Endothelial cell of umbilical vein (primary cell): ENCODE results near the gene CIAPIN1. TPM values are rescaled to one million over a fixed set of nuclear protein-coding genes. Genes with fewer than 3 reads are reported as not detected.

Source experiments
- BruUV-seq: library from RNA; stranded (reverse); fragments of 400-500 nt; replicated peaks from 2 replicates; lab custom pipeline; 2021; lab: Mats Ljungman, UMichigan
- CTCF ChIA-PET: fragments of 300-600, 350-600 bp; sonication (Branson Sonifier 250); formaldehyde crosslinking; loops from one replicate; lab custom pipeline; 2021; ENCODE audit warnings: antibody characterized with exemption, inconsistent platforms; lab: Charles Lee
- POLR2A ChIA-PET: fragments of 300-600, 350-600 bp; sonication (Branson Sonifier 250); formaldehyde crosslinking; loops from one replicate; lab custom pipeline; 2021; ENCODE audit warnings: antibody characterized with exemption, inconsistent platforms; lab: Charles Lee
- DNase-seq: peaks from one replicate; pipeline ENCODE4 v3.0.0-alpha.2; 2011; ENCODE audit warnings: low read depth, low spot score
- FAIRE-seq: peaks from 2 replicates; lab custom pipeline; 2011; peaks lifted over from hg19 to GRCh38; lab: Jason Lieb, UNC
- H2AFZ ChIP-seq: 2 replicates; pipeline ENCODE4 v1.6.0; 2012; ENCODE audit warnings: low read depth, low read length, control low read depth, inconsistent platforms
- H3K27ac ChIP-seq: 2 replicates; pipeline ENCODE4 v1.5.1; 2011; ENCODE audit warnings: low read depth, mild to moderate bottlenecking, control low read depth, low read length, moderate library complexity; ENCODE audit not compliant: insufficient read depth
- H3K27me3 ChIP-seq, 2 experiments: 2 replicates each; pipeline versions ENCODE4 v1.6.0 to v1.6.1; 2011; ENCODE audit warnings: low read length in 2 of 2, mixed read lengths in 1 of 2; ENCODE audit not compliant: control insufficient read depth in 2 of 2, insufficient read depth in 2 of 2
- H3K36me3 ChIP-seq, 2 experiments: 2 replicates in 1 of 2; 3 replicates in 1 of 2; pipeline ENCODE4 v1.5.1; 2011; ENCODE audit warnings: low read length in 2 of 2, mild to moderate bottlenecking in 1 of 2, moderate library complexity in 1 of 2; ENCODE audit not compliant: control insufficient read depth in 2 of 2, insufficient read depth in 2 of 2; ENCODE audit errors: extremely low read depth in 1 of 2
- H3K4me1 ChIP-seq: 3 replicates; pipeline ENCODE4 v1.5.1; 2011; ENCODE audit warnings: mild to moderate bottlenecking, low read length; ENCODE audit not compliant: control insufficient read depth, insufficient read depth; ENCODE audit errors: extremely low read depth
- H3K4me2 ChIP-seq: 2 replicates; pipeline ENCODE4 v1.6.1; 2011; ENCODE audit warnings: low read length, control low read depth, mixed read lengths; ENCODE audit not compliant: insufficient read depth
- H3K4me3 ChIP-seq, 3 experiments: fragments of 200-600 bp in 1 of 3; sonication (generic), shearing (Covaris generic) in 1 of 3; replicated peaks in 1 of 3; 2 replicates each; pipeline ENCODE4 v1.5.1; 2011 to 2016; ENCODE audit warnings: control low read depth in 3 of 3, low read length in 3 of 3, mild to moderate bottlenecking in 2 of 3, inconsistent platforms in 1 of 3, low read depth in 1 of 3, moderate library complexity in 1 of 3; ENCODE audit not compliant: insufficient read depth in 1 of 3
- H3K79me2 ChIP-seq: 2 replicates; pipeline ENCODE4 v1.6.0; 2012; ENCODE audit warnings: low read length, inconsistent platforms; ENCODE audit not compliant: control insufficient read depth, insufficient read depth
- H3K9ac ChIP-seq: replicated peaks from 2 replicates; pipeline ENCODE3; 2011; ENCODE audit warnings: low read length, control low read depth; ENCODE audit not compliant: insufficient read depth; ENCODE audit errors: extremely low read depth
- H3K9me1 ChIP-seq: replicated peaks from 3 replicates; pipeline ENCODE4 v1.6.0; 2011; ENCODE audit warnings: mild to moderate bottlenecking, low read length; ENCODE audit not compliant: control insufficient read depth, insufficient read depth; ENCODE audit errors: extremely low read depth
- H3K9me3 ChIP-seq: replicated peaks from 2 replicates; pipeline ENCODE4 v1.5.1; 2012; ENCODE audit warnings: low read length, inconsistent platforms; ENCODE audit not compliant: control insufficient read depth, insufficient read depth
- H4K20me1 ChIP-seq: replicated peaks from 2 replicates; pipeline ENCODE3; 2011; ENCODE audit warnings: mild to moderate bottlenecking, low read length; ENCODE audit not compliant: control insufficient read depth, insufficient read depth; ENCODE audit errors: extremely low read depth
- POLR2A ChIP-seq: IDR thresholded peaks from 2 replicates; pipeline ENCODE4 v1.6.1; 2012; ENCODE audit warnings: low read depth, mild to moderate bottlenecking, control low read depth, low read length
- POLR2AphosphoS5 ChIP-seq: IDR thresholded peaks from 2 replicates; pipeline ENCODE4 v1.6.1; 2012; ENCODE audit warnings: low read depth, mild to moderate bottlenecking, control low read depth, low read length, moderate library complexity; ENCODE audit not compliant: insufficient read depth
- dilution Hi-C: fragments of 300-500 bp; cut with MboI; formaldehyde crosslinking; loops from one replicate; pipeline ENCODE4 v1.15.0; 2019; ENCODE audit warnings: low sequenced_read_pairs; ENCODE audit not compliant: extremely low pct_ligation_motif_present
- intact Hi-C: fragments of 100-400 bp; cut with micrococcal nuclease; formaldehyde crosslinking; loops from one replicate; pipeline ENCODE4 v1.10.0; 2022
- polyA plus RNA-seq, 4 experiments: library from polyadenylated mRNA; depleted of rRNA in 3 of 4; stranded (reverse) in 3 of 4; unstranded in 1 of 4; fragments of >200 nt; gene quantifications; 2 replicates each; pipeline versions ENCODE4 v1.2.1 to v1.2.3, GENCODE V29; 2011 to 2012; ENCODE audit warnings: missing spikeins in 1 of 4
- total RNA-seq: library from RNA; stranded (reverse); gene quantifications from 2 replicates; pipeline ENCODE4 v1.2.3, GENCODE V29; 2021
- TF ChIP-seq, protein P1 (sequence below), 2 donors: IDR thresholded peaks; 1 replicate in 1 of 2; 2 replicates in 1 of 2; pipeline ENCODE4 v1.5.1; 2011; ENCODE audit warnings: low read length in 2 of 2, mild to moderate bottlenecking in 2 of 2, moderate library complexity in 2 of 2, control low read depth in 1 of 2, inconsistent platforms in 1 of 2, low read depth in 1 of 2; ENCODE audit not compliant: insufficient read depth in 1 of 2; ENCODE audit errors: extremely low read depth in 1 of 2

The CIAPIN1 gene
- total and polyA plus RNA-seq, 2 donors (not counting 3 experiments of a cell fraction or from before 2014, with no cell fraction given), result 74.6 to 77.9 TPM

DNA sequence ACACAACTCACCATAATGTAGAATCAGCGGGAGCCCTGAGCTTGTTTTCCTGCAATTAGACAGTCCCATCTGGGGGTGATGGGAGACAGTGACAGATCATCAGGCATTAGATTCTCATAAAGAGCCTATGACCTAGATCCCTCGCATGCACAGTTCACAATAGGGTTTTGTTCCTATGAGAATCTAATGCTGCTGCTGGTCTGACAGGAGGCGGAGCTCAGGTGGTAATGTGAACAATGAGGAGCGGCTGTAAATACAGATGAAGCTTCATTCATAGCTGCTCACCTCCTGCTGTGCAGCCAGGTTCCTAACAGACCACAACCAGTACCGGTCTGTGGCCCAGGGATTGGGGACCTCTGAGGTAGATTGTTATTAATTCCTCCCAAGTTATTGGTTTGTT, 42.0 kb upstream of the CIAPIN1 start:
- FAIRE-seq (no peak), DNase-seq (no peak)
- no peak overlapping the region for H3K9ac ChIP-seq
- dilution Hi-C loops (no loop called here), intact Hi-C loops (no loop called here)
- H3K27me3 ChIP-seq, result peaks cover 1 to 11% of the 10 kb centered on the region in 2 experiments
- no TSS peak for BruUV-seq
- ChIA-PET CTCF (interaction anchor here (5.3 kb wide), 1 partner anchor 30 kb away, joined by 27 read pairs; no protein-coding TSS in a partner anchor), POLR2A (no interaction called here)
- no peak overlapping the region for H3K4me3 ChIP-seq
- no peaks in the 10 kb centered on the region for H3K9me1 ChIP-seq
- no peak overlapping the region for H2AFZ ChIP-seq
- peaks cover 6% of the 10 kb centered on the region for H3K4me1 ChIP-seq
- no peaks in the 10 kb centered on the region for H3K79me2 ChIP-seq
- TF ChIP-seq POLR2A (no peak), POLR2AphosphoS5 (no peak)
- TF ChIP-seq, protein P1, sequence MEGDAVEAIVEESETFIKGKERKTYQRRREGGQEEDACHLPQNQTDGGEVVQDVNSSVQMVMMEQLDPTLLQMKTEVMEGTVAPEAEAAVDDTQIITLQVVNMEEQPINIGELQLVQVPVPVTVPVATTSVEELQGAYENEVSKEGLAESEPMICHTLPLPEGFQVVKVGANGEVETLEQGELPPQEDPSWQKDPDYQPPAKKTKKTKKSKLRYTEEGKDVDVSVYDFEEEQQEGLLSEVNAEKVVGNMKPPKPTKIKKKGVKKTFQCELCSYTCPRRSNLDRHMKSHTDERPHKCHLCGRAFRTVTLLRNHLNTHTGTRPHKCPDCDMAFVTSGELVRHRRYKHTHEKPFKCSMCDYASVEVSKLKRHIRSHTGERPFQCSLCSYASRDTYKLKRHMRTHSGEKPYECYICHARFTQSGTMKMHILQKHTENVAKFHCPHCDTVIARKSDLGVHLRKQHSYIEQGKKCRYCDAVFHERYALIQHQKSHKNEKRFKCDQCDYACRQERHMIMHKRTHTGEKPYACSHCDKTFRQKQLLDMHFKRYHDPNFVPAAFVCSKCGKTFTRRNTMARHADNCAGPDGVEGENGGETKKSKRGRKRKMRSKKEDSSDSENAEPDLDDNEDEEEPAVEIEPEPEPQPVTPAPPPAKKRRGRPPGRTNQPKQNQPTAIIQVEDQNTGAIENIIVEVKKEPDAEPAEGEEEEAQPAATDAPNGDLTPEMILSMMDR (IDR thresholded peaks at IDR 0.05; ENCODE audit: extremely low read depth in 1 of 2, insufficient read depth in 1 of 2, low read depth in 1 of 2, low read length in 2 of 2), result no peak
- H4K20me1 ChIP-seq, result no peaks in the 10 kb centered on the region
- no peak overlapping the region for H3K4me2 ChIP-seq
- H3K36me3 ChIP-seq, result no peaks in the 10 kb centered on the region
- no peak overlapping the region for H3K27ac ChIP-seq
- no peaks in the 10 kb centered on the region for H3K9me3 ChIP-seq
